Spleen (tissue), 11 donors: ENCODE data around the gene AKNAD1. TPM values are rescaled to one million over a fixed set of nuclear protein-coding genes. Genes with fewer than 3 reads are reported as not detected.
"Not testable (repeated sequence)": the region's sequence is repeated elsewhere in the genome, so short reads cannot be mapped to it uniquely, and the experiment has no call there.

ENCODE experiments used
- DNase-seq: peaks from one replicate; pipeline ENCODE4 v3.0.0-alpha.2; 2020
- H3K27ac ChIP-seq, 8 donors: fragments of 200-600 bp; sonication (generic) in 7 of 8; 1 replicate in 4 of 8; 2 replicates in 4 of 8; pipeline versions ENCODE4 v1.5.0 to v1.8.0; 2016 to 2021; ENCODE audit warnings: inconsistent platforms in 4 of 8, mild to moderate bottlenecking in 4 of 8, moderate library complexity in 1 of 8
- H3K27me3 ChIP-seq, 7 donors: fragments of 200-600 bp; sonication (generic) in 6 of 7; replicated peaks in 1 of 7; 1 replicate in 4 of 7; 2 replicates in 3 of 7; pipeline versions ENCODE4 v1.5.0 to v1.8.0; 2016 to 2021; ENCODE audit warnings: inconsistent platforms in 3 of 7, mild to moderate bottlenecking in 1 of 7
- H3K36me3 ChIP-seq, 6 donors: fragments of 200-600 bp; sonication (generic) in 5 of 6; 1 replicate in 4 of 6; 2 replicates in 2 of 6; pipeline versions ENCODE4 v1.5.0 to v1.8.0; 2016 to 2021; ENCODE audit warnings: inconsistent platforms in 2 of 6
- H3K4me1 ChIP-seq, 6 donors: fragments of 200-600 bp; sonication (generic) in 5 of 6; 1 replicate in 3 of 6; 2 replicates in 3 of 6; pipeline versions ENCODE4 v1.5.0 to v1.8.0; 2016 to 2021; ENCODE audit warnings: inconsistent platforms in 3 of 6
- H3K4me3 ChIP-seq, 8 donors: fragments of 200-600 bp; sonication (generic) in 7 of 8; 1 replicate in 4 of 8; 2 replicates in 4 of 8; pipeline versions ENCODE4 v1.5.0 to v1.8.0; 2016 to 2021; ENCODE audit warnings: inconsistent platforms in 4 of 8, mild to moderate bottlenecking in 4 of 8, moderate library complexity in 2 of 8
- H3K9me3 ChIP-seq, 8 donors: fragments of 200-600 bp; sonication (generic) in 7 of 8; 1 replicate in 4 of 8; 2 replicates in 4 of 8; pipeline versions ENCODE4 v1.5.0 to v1.8.0; 2016 to 2021; ENCODE audit warnings: inconsistent platforms in 4 of 8
- CTCF ChIP-seq, 11 experiments: fragments of 200-600 bp in 7 of 11; fragments of 450-650 bp in 4 of 11; sonication (generic) in 4 of 11; IDR thresholded peaks in 8 of 11; conservative IDR thresholded peaks in 3 of 11; 1 replicate in 7 of 11; 2 replicates in 4 of 11; pipeline versions ENCODE4 v1.4.0 to v1.8.0; 2016 to 2021; ENCODE audit warnings: antibody characterized with exemption in 11 of 11, inconsistent platforms in 4 of 11, mild to moderate bottlenecking in 1 of 11
- POLR2A ChIP-seq, 3 donors: fragments of 450-650 bp; IDR thresholded peaks; one replicate each; pipeline ENCODE4 v1.5.1; 2017; ENCODE audit warnings: antibody characterized with exemption in 3 of 3, mild to moderate bottlenecking in 1 of 3
- POLR2AphosphoS5 ChIP-seq, 3 donors: sonication (generic); formaldehyde crosslinking; IDR thresholded peaks; one replicate each; pipeline ENCODE4 v1.5.1; 2017; ENCODE audit warnings: antibody characterized with exemption in 3 of 3
- WGBS, 5 donors: extraction: QIAGEN DNeasy Blood & Tissue Kit in 3 of 5; methylation state at CpG; one replicate each; pipeline versions ENCODE4 v1.1.5 to v1.1.7; 2013 to 2018; 5-methylcytosine and 5-hydroxymethylcytosine counted together
- intact Hi-C: fragments of 100-400 bp; cut with DNase I; formaldehyde crosslinking; loops from one replicate; pipeline ENCODE4 v1.15.0; 2023; ENCODE audit warnings: low total_unique reads
- polyA plus RNA-seq, 3 donors: library from polyadenylated mRNA; stranded (reverse); fragments of 200-250 nt; gene quantifications; one replicate each; pipeline ENCODE4 v1.2.1, GENCODE V29; 2013
- total RNA-seq, 7 donors: library from RNA; depleted of rRNA in 3 of 7; stranded (reverse); fragments of >200 nt in 3 of 7; fragmentation: NEBNext Ultra II Directional in 4 of 7; extraction: Animal tissue kit (Norgen Biotek cat#: 25700) in 4 of 7; gene quantifications; one replicate each; pipeline versions ENCODE4 v1.1.0 to v1.2.1, GENCODE V29; 2016 to 2021
- donor health status: healthy with polysubstance abuse.
- donor health status: DM: no; HTN: no; CAD: no; lungs with moderate emphysema.
- donor health status: DM: no; HTN: no; CAD: no.
- donor health status: Bipolar disorder and iron deficiency.
- donor health status: healthy.
- donor health status: DM: no; HTN: no; CAD: no.
- donor health status: DM: yes; HTN: yes; CAD: no.

The AKNAD1 gene
- total and polyA plus RNA-seq, 10 donors = 0.03 to 0.11 TPM; not detected in 8

GRCh38 chr1:108889706-108890384 lies 33.0 kb upstream of the AKNAD1 start:
- no peaks in the 10 kb centered on the region for H3K9me3 ChIP-seq
- intact Hi-C loops = no loop called here
- peaks cover 0 to 16% (median 0%) of the 10 kb centered on the region in 6 donors for H3K4me1 ChIP-seq
- H3K4me3 ChIP-seq = no peak overlapping the region
- TF ChIP-seq POLR2AphosphoS5 (IDR thresholded peaks at IDR 0.05) (no peak), CTCF (IDR thresholded peaks at IDR 0.05 in 8 of 11, conservative IDR thresholded peaks at IDR 0.05 in 3 of 11) (no peak), POLR2A (IDR thresholded peaks at IDR 0.05) (no peak)
- no peaks in the 10 kb centered on the region for H3K36me3 ChIP-seq
- H3K27ac ChIP-seq = peak overlapping the region in 2 of 8 donors; percentile 30 to 61
- H3K27me3 ChIP-seq = no peaks in the 10 kb centered on the region
- DNase-seq = no peak
- WGBS, 5 donors = 75 to 85% (median 79%) methylated on average over 7 of the region's 7 CpGs

GRCh38 chr1:108889006-108889645 lies 32.2 kb upstream of the AKNAD1 start:
- 39 to 57% (median 45%) methylated on average over 6 of the region's 6 CpGs for WGBS, 5 donors
- peaks cover 0 to 16% (median 0%) of the 10 kb centered on the region in 6 donors for H3K4me1 ChIP-seq
- H3K27me3 ChIP-seq, DNase-seq, H3K4me3 ChIP-seq, H3K36me3 ChIP-seq, H3K9me3 ChIP-seq, intact Hi-C loops: not testable (repeated sequence)
- peak overlapping the region in 2 of 8 donors; percentile 30 to 61 for H3K27ac ChIP-seq

GRCh38 chr1:108886292-108886691 lies 29.4 kb upstream of the AKNAD1 start:
- no peak for TF ChIP-seq POLR2AphosphoS5 (IDR thresholded peaks at IDR 0.05)
- 89 to 99% (median 98%) methylated on average over 2 of the region's 2 CpGs for WGBS, 5 donors
- Histone ChIP-seq H3K27me3 (no peaks in the 10 kb centered on the region), H3K27ac (no peak overlapping the region), H3K4me3 (no peak overlapping the region), H3K36me3 (no peaks in the 10 kb centered on the region), H3K9me3 (no peaks in the 10 kb centered on the region), H3K4me1 (peaks cover 0 to 20% (median 0%) of the 10 kb centered on the region in 6 donors)
- no peak for DNase-seq
- intact Hi-C loops = no loop called here

- Histone ChIP-seq H3K36me3 (no peaks in the 10 kb centered on the region), H3K9me3 (no peaks in the 10 kb centered on the region), H3K27ac (no peak overlapping the region), H3K4me3 (no peak overlapping the region), H3K4me1 (peaks cover 0 to 23% (median 0%) of the 10 kb centered on the region in 6 donors), H3K27me3 (no peaks in the 10 kb centered on the region)
- no peak for DNase-seq
- intact Hi-C loops = no loop called here
- no peak for TF ChIP-seq CTCF (IDR thresholded peaks at IDR 0.05 in 8 of 11, conservative IDR thresholded peaks at IDR 0.05 in 3 of 11)
- no peak for TF ChIP-seq POLR2AphosphoS5 (IDR thresholded peaks at IDR 0.05)
- TF ChIP-seq POLR2A (IDR thresholded peaks at IDR 0.05) = no peak
Observed at GRCh38 chr1:108884968-108885367, 28.1 kb upstream of the AKNAD1 start.

- no peak overlapping the region for H3K4me3 ChIP-seq
- TF ChIP-seq CTCF (IDR thresholded peaks at IDR 0.05 in 8 of 11, conservative IDR thresholded peaks at IDR 0.05 in 3 of 11) (no peak), POLR2AphosphoS5 (IDR thresholded peaks at IDR 0.05) (no peak), POLR2A (IDR thresholded peaks at IDR 0.05) (no peak)
- H3K27ac ChIP-seq = no peak overlapping the region
- no peaks in the 10 kb centered on the region for H3K27me3 ChIP-seq
- no peaks in the 10 kb centered on the region for H3K9me3 ChIP-seq
- no peaks in the 10 kb centered on the region for H3K36me3 ChIP-seq
- no peak for DNase-seq
- WGBS, 5 donors = 93 to 100% (median 97%) methylated on average over 2 of the region's 2 CpGs
- peaks cover 0 to 24% (median 6%) of the 10 kb centered on the region in 6 donors for H3K4me1 ChIP-seq
- intact Hi-C loops = no loop called here
Observed at GRCh38 chr1:108882837-108883236, 25.9 kb upstream of the AKNAD1 start.
